Hepatocyte (in vitro differentiated cells): Measurements from ENCODE around the gene FUT7. TPM values are rescaled to one million over a fixed set of nuclear protein-coding genes. Genes with fewer than 3 reads are reported as not detected.

ENCODE experiments used
- DNase-seq: peaks from one replicate; pipeline ENCODE4 v3.0.0-alpha.2; 2016; ENCODE audit warnings: low spot score
- H2AFZ ChIP-seq: fragments of 200-600 bp; sonication (generic); 2 replicates; pipeline ENCODE4 v1.6.0; 2016; ENCODE audit warnings: antibody characterized with exemption, mild to moderate bottlenecking
- H3K27ac ChIP-seq: fragments of 200-600 bp; sonication (generic); 2 replicates; pipeline ENCODE4 v1.5.1; 2016; ENCODE audit warnings: mild to moderate bottlenecking
- H3K27me3 ChIP-seq: fragments of 200-600 bp; sonication (generic); 2 replicates; pipeline ENCODE4 v1.6.1; 2016
- H3K36me3 ChIP-seq: fragments of 200-600 bp; sonication (generic); replicated peaks from 2 replicates; pipeline ENCODE4 v1.5.1; 2016; ENCODE audit warnings: low read depth; ENCODE audit not compliant: insufficient read depth
- H3K4me1 ChIP-seq: fragments of 200-600 bp; sonication (generic); 2 replicates; pipeline ENCODE4 v1.5.1; 2016; ENCODE audit warnings: mild to moderate bottlenecking, moderate library complexity; ENCODE audit not compliant: insufficient read depth
- H3K4me2 ChIP-seq: fragments of 200-600 bp; sonication (generic); 2 replicates; pipeline ENCODE4 v1.6.0; 2016
- H3K4me3 ChIP-seq: fragments of 200-600 bp; sonication (generic); 2 replicates; pipeline ENCODE4 v1.5.1; 2016; ENCODE audit warnings: mild to moderate bottlenecking
- H3K79me2 ChIP-seq: fragments of 200-600 bp; sonication (generic); 2 replicates; pipeline ENCODE4 v1.6.0; 2017; ENCODE audit warnings: mild to moderate bottlenecking
- H3K9me2 ChIP-seq: fragments of 200-600 bp; sonication (generic); replicated peaks from 2 replicates; pipeline ENCODE4 v1.6.0; 2017; ENCODE audit warnings: mild to moderate bottlenecking; ENCODE audit not compliant: insufficient read depth
- H3K9me3 ChIP-seq: fragments of 200-600 bp; sonication (generic); 2 replicates; pipeline ENCODE4 v1.5.1; 2016; ENCODE audit warnings: low read depth, mild to moderate bottlenecking
- H4K20me1 ChIP-seq: fragments of 200-600 bp; sonication (generic); 2 replicates; pipeline ENCODE4 v1.6.0; 2016; ENCODE audit warnings: mild to moderate bottlenecking; ENCODE audit not compliant: insufficient read depth, poor library complexity, severe bottlenecking
- EZH2 ChIP-seq: fragments of 200-600 bp; sonication (generic); IDR thresholded peaks from 2 replicates; pipeline ENCODE4 v1.6.1; 2016; ENCODE audit warnings: antibody characterized with exemption, mild to moderate bottlenecking, borderline replicate concordance
- EZH2phosphoT487 ChIP-seq: fragments of 200-600 bp; sonication (generic); IDR thresholded peaks from one replicate; pipeline ENCODE4 v1.6.1; 2018; ENCODE audit warnings: antibody characterized with exemption, mild to moderate bottlenecking, low read depth, moderate library complexity; ENCODE audit not compliant: unreplicated experiment, severe bottlenecking
- WGBS: methylation state at CpG from one replicate; pipeline ENCODE4 v1.1.6; 2016; ENCODE audit warnings: low lambda C conversion rate; ENCODE audit errors: missing lambda C conversion rate; 5-methylcytosine and 5-hydroxymethylcytosine counted together
- polyA plus RNA-seq: library from polyadenylated mRNA; unstranded; fragments of >200 nt; fragmentation: Nextera tagmentation; extraction: Ambion mirVana; gene quantifications from 2 replicates; pipeline ENCODE4 v1.2.1, GENCODE V29; 2016
- total RNA-seq: library from RNA; depleted of rRNA; stranded (reverse); fragments of >200 nt; gene quantifications from 2 replicates; pipeline ENCODE4 v1.2.3, GENCODE V29; 2014
- TF ChIP-seq, protein P1 (sequence below): fragments of 200-600 bp; sonication (generic); IDR thresholded peaks from 2 replicates; pipeline ENCODE4 v1.5.1; 2016; ENCODE audit warnings: antibody characterized with exemption, mild to moderate bottlenecking; ENCODE audit not compliant: poor library complexity

The FUT7 gene
- total and polyA plus RNA-seq, 2 experiments from 2014 or later, result not detected

DNA sequence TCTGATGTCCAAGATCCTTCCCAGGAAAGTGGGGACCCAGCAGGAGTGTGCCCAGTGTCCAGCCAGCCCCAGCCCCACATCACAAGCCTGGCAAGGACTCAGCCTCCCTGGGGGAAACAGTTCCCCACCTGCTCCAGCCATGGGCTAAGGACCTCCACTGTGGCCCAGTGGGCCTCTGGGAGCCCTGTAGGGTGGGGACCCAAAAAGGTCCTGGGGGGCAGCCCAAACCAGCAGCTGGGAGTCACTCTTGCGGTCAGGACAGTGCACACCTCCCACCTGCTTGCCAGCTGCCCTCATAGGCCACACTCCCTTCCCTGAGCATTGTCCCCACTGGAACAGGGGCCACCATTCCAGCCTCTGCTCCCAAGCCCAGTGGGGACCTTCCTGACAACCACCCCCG is 5.5 kb downstream of the FUT7 start:
- no peak overlapping the region for H2AFZ ChIP-seq
- TF ChIP-seq, protein P1, sequence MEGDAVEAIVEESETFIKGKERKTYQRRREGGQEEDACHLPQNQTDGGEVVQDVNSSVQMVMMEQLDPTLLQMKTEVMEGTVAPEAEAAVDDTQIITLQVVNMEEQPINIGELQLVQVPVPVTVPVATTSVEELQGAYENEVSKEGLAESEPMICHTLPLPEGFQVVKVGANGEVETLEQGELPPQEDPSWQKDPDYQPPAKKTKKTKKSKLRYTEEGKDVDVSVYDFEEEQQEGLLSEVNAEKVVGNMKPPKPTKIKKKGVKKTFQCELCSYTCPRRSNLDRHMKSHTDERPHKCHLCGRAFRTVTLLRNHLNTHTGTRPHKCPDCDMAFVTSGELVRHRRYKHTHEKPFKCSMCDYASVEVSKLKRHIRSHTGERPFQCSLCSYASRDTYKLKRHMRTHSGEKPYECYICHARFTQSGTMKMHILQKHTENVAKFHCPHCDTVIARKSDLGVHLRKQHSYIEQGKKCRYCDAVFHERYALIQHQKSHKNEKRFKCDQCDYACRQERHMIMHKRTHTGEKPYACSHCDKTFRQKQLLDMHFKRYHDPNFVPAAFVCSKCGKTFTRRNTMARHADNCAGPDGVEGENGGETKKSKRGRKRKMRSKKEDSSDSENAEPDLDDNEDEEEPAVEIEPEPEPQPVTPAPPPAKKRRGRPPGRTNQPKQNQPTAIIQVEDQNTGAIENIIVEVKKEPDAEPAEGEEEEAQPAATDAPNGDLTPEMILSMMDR, result no peak
- TF ChIP-seq EZH2phosphoT487 (no peak), EZH2 (no peak)
- H3K4me2 ChIP-seq, result no peak overlapping the region
- H3K36me3 ChIP-seq, result no peaks in the 10 kb centered on the region
- H4K20me1 ChIP-seq, result no peaks in the 10 kb centered on the region
- H3K27me3 ChIP-seq, result no peaks in the 10 kb centered on the region
- H3K27ac ChIP-seq, result no peak overlapping the region
- WGBS, result 100% methylated on average over 1 of the region's 2 CpGs
- H3K9me2 ChIP-seq, result no peaks in the 10 kb centered on the region
- H3K79me2 ChIP-seq, result no peaks in the 10 kb centered on the region
- no peak overlapping the region for H3K4me3 ChIP-seq
- H3K4me1 ChIP-seq, result peaks cover 20% of the 10 kb centered on the region
- H3K9me3 ChIP-seq, result no peaks in the 10 kb centered on the region
- DNase-seq, result no peak

DNA sequence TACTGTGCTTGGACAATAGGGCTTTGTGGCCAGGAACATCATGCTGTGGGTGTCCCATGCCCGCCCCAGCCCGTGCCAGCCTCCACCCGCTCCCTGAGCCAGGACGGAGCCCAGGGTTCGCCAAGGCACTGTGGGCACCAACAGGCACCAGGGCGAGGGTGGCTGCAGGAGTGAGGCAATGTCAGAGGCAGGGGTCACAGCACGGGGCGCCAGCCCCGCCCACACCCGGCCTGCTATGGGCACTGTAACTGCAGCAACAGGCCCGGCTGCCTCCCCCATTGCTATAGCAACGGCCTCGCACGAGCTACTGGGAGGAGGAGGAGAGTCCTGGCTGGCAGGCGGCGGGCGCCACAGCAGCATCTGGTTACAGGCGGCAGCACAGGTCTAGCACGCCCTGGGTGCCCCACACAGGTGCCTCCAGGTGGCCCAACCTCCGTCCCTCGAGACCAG is 6.3 kb downstream of the FUT7 start:
- Histone ChIP-seq H3K4me2 (no peak overlapping the region), H2AFZ (no peak overlapping the region), H3K4me3 (no peak overlapping the region), H3K9me3 (no peaks in the 10 kb centered on the region), H3K79me2 (no peaks in the 10 kb centered on the region), H4K20me1 (no peaks in the 10 kb centered on the region), H3K27ac (no peak overlapping the region), H3K36me3 (no peaks in the 10 kb centered on the region), H3K9me2 (no peaks in the 10 kb centered on the region), H3K4me1 (peaks cover 20% of the 10 kb centered on the region), H3K27me3 (no peaks in the 10 kb centered on the region)
- WGBS, result 92% methylated on average over 20 of the region's 21 CpGs
- DNase-seq, result no peak
- TF ChIP-seq EZH2 (no peak), EZH2phosphoT487 (no peak)
- TF ChIP-seq, protein P1, result no peak

DNA sequence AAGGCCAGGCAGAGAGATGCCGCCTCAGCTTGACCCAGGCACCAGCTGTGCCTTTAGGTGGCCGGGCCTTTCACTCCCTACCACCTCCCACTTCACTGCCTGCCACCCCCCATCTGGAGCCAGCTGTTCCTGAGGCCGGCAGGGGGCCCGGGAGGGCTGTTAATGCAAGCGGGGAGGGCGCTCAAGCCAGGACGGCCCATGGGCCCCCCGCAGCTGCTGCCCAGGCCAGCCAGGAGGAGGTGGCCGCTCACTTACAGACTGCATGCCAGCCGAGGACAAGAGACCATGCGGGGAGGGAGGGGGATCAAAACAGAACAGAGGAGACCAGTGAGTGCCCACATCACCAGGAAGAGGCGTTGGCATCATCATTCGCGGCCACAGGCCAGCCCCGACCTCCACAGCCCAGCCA is 8.3 kb downstream of the FUT7 start:
- no peak for DNase-seq
- H3K4me1 ChIP-seq, result peaks cover 9% of the 10 kb centered on the region
- 86% methylated on average over 12 of the region's 15 CpGs for WGBS
- TF ChIP-seq EZH2phosphoT487 (no peak), EZH2 (no peak)
- TF ChIP-seq, protein P1, result no peak
- no peaks in the 10 kb centered on the region for H4K20me1 ChIP-seq
- H2AFZ ChIP-seq, result no peak overlapping the region
- no peak overlapping the region for H3K27ac ChIP-seq
- H3K9me3 ChIP-seq, result no peaks in the 10 kb centered on the region
- H3K36me3 ChIP-seq, result no peaks in the 10 kb centered on the region
- H3K9me2 ChIP-seq, result no peaks in the 10 kb centered on the region
- no peak overlapping the region for H3K4me2 ChIP-seq
- H3K79me2 ChIP-seq, result no peaks in the 10 kb centered on the region
- no peaks in the 10 kb centered on the region for H3K27me3 ChIP-seq
- H3K4me3 ChIP-seq, result no peak overlapping the region

DNA sequence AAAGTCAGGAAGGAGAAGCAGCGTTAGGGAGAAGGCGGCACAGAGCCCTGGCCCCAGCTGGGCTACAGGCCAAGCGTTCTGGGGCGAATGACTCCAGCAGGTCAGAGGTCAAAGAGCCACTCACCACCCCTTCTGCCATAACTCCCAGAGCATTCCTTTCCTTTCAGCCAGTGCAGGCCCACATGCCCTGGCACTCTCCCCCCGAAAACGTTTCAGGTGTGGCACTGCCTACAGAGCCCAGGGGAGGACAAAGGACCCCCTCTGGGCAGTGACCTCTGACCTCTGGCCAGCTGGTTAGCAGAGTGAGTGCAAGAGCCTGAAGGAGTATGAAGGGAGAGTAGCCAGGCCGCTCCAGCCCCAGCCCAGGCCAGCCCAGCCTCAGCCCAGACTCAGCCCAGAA is 8.7 kb downstream of the FUT7 start:
- Histone ChIP-seq H4K20me1 (no peaks in the 10 kb centered on the region), H3K36me3 (no peaks in the 10 kb centered on the region), H3K4me2 (no peak overlapping the region), H3K27ac (no peak overlapping the region), H3K4me1 (peaks cover 6% of the 10 kb centered on the region), H3K9me2 (no peaks in the 10 kb centered on the region), H3K9me3 (no peaks in the 10 kb centered on the region), H2AFZ (no peak overlapping the region), H3K4me3 (no peak overlapping the region), H3K27me3 (no peaks in the 10 kb centered on the region), H3K79me2 (no peaks in the 10 kb centered on the region)
- no peak for DNase-seq
- TF ChIP-seq, protein P1, result no peak
- TF ChIP-seq EZH2phosphoT487 (no peak), EZH2 (no peak)
- WGBS, result 82% methylated on average over 6 of the region's 7 CpGs
